NCI-H345 (cell line): ENCODE measurements around the gene PM20D2.
"Not testable (repeated sequence)": the region's sequence is repeated elsewhere in the genome, so short reads cannot be mapped to it uniquely, and the experiment has no call there.

ENCODE experiments used
- DNase-seq: peaks from one replicate; lab custom pipeline; 2025; lab: John Stamatoyannopoulos, UW

PM20D2 gene

GRCh38 chr6:89145956-89146717 is at the start of gene PM20D2:
PM20D2 (plus strand) TSS chr6:89146055; CDS start chr6:89146145, 90 bp downstream.
- DNase-seq = peak; percentile 79

GRCh38 chr6:89098461-89098860 is 47.4 kb upstream of the PM20D2 start:
- no peak for DNase-seq

- no peak for DNase-seq
These were observed 45.7 kb upstream of the PM20D2 start for GRCh38 chr6:89100114-89100513.

GRCh38 chr6:89110284-89110683 is 35.6 kb upstream of the PM20D2 start:
- no peak for DNase-seq

- no peak for DNase-seq
These were observed 33.9 kb upstream of the PM20D2 start for GRCh38 chr6:89111933-89112332.

GRCh38 chr6:89116702-89117101 is 29.2 kb upstream of the PM20D2 start:
- DNase-seq = no peak

- DNase-seq = peak; percentile 64
These were observed 28.4 kb upstream of the PM20D2 start, which contains the start of gene SRSF12 for GRCh38 chr6:89117211-89118108. SRSF12 (minus strand) TSS chr6:89118071; CDS start chr6:89117887, 184 bp downstream.

- DNase-seq = no peak
These were observed 26.9 kb upstream of the PM20D2 start for GRCh38 chr6:89118931-89119330.

- no peak for DNase-seq
These were observed 25.5 kb upstream of the PM20D2 start for GRCh38 chr6:89120371-89120770.

GRCh38 chr6:89121934-89122333 is 23.9 kb upstream of the PM20D2 start:
- DNase-seq = no peak

GRCh38 chr6:89122625-89123024 is 23.2 kb upstream of the PM20D2 start:
- peak; percentile 31 for DNase-seq

GRCh38 chr6:89128256-89128671 is 17.6 kb upstream of the PM20D2 start:
- DNase-seq = not testable (repeated sequence)

GRCh38 chr6:89131599-89131998 is 14.3 kb upstream of the PM20D2 start:
- DNase-seq = no peak

GRCh38 chr6:89132057-89132456 is 13.8 kb upstream of the PM20D2 start:
- DNase-seq = no peak

- no peak for DNase-seq
These were observed 11.9 kb upstream of the PM20D2 start for GRCh38 chr6:89133981-89134380.

- DNase-seq = no peak
These were observed 11.1 kb upstream of the PM20D2 start for GRCh38 chr6:89134723-89135122.

GRCh38 chr6:89138173-89138572 is 7.7 kb upstream of the PM20D2 start:
- no peak for DNase-seq

GRCh38 chr6:89139509-89140346 is 6.1 kb upstream of the PM20D2 start:
- DNase-seq = no peak

- no peak for DNase-seq
These were observed 5.3 kb upstream of the PM20D2 start for GRCh38 chr6:89140347-89141156.

- peak; percentile 20 for DNase-seq
These were observed 1.4 kb upstream of the PM20D2 start for GRCh38 chr6:89144354-89144906.
